Measurements from ENCODE around the gene ECI1.

The ECI1 gene
- total RNA-seq = 12.8 to 13.6 reads per million in 2 donors

- peak; percentile 57 to 84 (median 67) for DNase-seq
These were observed at the start of gene ECI1 for GRCh38 chr16:2251296-2252111. Gene ECI1, minus strand, starts transcription at chr16:2251587. Its CDS starts 21 bp downstream, at chr16:2251566.

GRCh38 chr16:2299915-2300192 is 48.5 kb upstream of the ECI1 start:
- no peak for DNase-seq

DNA sequence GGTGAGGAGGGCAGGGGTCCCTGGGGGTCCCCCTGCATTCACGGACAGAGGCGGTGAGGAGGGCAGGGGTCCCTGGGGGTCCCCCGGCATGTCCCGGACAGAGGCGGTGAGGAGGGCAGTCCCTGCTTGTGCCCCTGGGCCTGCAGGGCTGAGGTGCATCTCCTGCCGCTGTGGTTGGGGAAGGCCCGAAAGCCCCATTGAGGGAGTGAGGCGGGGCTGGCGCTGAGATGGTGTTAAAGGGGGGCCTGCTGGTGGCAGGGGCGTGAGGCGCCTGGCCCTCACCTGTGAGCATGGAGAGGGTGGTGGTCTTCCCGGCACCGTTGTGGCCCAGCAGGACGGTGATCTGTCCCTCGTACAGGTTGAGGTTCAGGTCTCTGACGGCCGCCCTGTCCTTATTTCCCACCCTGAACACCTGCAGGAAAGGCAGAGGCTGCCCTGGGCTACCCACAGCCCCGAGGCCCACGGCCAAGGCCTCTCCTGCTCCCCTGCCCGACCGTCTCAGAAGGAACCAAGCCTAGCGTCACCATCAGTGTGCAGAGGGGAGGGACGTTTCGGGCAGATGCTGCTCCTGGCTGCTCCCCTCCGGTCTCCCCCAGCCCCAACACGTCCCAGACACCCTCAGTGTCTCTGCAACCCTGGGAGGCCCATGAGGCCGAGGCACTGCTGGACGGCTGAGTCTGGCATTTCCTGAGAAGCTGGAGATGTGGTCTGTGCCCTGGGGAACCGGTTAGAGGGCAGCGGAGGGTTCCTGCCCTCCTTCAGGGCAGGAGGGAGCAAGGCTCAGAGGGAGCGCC is 47.9 kb upstream of the ECI1 start:
- DNase-seq = no peak

DNA sequence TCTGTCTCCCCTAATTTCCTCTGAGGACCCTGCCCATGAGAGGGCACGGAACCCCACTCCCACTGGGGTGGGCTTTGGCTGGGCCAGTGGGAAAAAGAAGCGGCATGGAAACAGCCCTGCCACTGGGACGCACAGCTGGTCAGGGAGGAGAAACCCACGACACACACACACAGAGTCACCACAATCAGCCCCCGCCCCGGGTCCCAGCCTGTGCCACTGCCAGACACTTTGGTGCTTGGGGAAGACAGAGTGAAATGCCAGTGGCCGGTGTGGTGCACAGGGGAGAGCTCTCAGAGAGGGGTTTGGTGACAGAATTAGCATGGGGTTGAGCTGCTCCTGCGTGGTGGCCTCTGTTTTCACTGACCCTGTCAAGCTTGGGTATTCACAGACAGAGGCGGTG is 47.2 kb upstream of the ECI1 start:
- no peak for DNase-seq

GRCh38 chr16:2297506-2297860 is 46.1 kb upstream of the ECI1 start:
- DNase-seq = no peak

DNA sequence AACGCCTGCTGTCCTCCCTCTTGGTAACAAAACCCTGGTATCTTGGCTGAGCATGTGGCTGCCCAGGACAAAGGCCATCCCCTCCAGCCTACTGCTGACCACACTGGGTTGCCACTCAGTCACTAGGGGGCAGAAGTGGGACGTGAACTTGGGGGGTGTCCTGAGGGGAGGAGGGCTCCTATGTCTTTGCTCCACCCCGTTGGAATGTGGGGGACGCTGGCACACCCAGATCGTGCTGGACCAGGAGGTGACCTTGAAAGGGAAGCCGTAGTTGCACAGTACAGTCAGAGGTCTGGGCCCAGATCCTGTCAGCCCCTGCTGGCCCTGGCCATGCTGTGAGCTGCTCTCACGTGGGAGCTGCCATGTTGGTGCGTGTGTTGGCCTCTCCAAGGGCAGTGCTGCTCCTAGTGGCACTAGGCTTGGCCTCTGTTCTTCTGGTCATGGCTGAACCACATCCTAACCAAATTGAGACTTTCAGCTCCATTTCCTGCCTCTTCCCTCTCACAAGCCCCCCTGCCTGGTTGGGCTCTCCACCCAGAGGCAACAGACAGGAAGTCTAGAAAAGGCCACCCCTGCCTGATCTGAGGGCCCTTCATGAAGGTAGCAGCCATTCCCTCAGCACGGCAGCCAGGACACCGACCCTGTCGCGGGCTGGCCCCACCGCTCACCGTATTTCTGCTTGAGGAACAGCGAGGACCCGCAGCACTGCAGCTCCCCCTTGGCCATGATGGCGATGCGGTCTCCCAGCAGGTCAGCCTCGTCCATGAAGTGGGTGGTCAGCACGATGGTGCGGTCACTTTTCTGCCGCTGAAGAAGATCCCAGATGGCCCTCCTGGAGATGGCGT is 45.5 kb upstream of the ECI1 start:
- peak in 1 of 5 experiments; percentile 18 for DNase-seq

GRCh38 chr16:2295056-2295798 is 43.8 kb upstream of the ECI1 start:
- DNase-seq = no peak

DNA sequence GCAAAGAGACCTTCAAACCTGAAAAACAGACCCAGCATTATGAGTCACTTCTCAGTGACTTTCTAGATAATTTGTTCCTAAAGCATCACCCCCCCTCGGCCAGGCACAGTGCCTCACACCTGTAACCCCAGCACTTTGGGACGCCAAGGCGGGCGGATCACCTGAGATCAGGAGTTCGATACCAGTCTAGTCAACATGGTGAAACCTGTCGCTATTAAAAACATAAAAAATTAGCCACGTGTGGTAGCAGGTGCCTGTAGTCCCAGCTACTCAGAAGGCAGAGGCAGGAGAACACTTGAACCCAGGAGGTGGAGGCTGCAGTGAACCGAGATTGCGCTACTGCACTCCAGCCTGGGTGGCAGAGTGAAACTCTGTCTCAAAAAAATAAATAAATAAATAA is 40.8 kb upstream of the ECI1 start:
- no peak for DNase-seq

GRCh38 chr16:2289282-2289681 is 37.9 kb upstream of the ECI1 start:
- DNase-seq = no peak

GRCh38 chr16:2288726-2289125 is 37.3 kb upstream of the ECI1 start:
- DNase-seq = no peak

GRCh38 chr16:2287916-2288547 is 36.6 kb upstream of the ECI1 start:
- no peak for DNase-seq

DNA sequence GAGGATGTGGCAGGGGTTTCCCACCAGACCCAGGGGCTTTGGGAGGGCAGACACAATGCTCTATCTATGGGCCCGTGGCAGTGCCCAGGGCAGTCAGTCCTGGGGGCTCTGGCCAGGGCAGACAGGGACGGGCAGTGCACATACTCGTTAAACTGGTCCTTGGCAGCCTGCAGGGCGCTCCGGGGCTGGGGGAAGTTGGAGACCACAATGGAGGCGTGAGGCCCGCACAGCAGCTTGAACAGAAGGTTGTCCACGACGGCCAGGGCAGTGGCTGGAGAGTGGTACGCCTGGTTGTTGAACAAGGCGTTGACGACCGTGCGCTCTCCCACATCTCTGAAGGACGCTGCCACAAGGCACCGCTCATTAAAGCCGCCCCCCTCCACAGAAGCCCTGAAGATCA is 35.2 kb upstream of the ECI1 start:
- DNase-seq = no peak

GRCh38 chr16:2285731-2286191 is 34.4 kb upstream of the ECI1 start:
- no peak for DNase-seq

GRCh38 chr16:2284797-2285576 is 33.6 kb upstream of the ECI1 start:
- DNase-seq = no peak

GRCh38 chr16:2284001-2284770 is 32.8 kb upstream of the ECI1 start:
- no peak for DNase-seq

GRCh38 chr16:2282866-2283555 is 31.6 kb upstream of the ECI1 start:
- DNase-seq = no peak

- DNase-seq = no peak
These were observed 30.9 kb upstream of the ECI1 start for GRCh38 chr16:2282262-2282661.

DNA sequence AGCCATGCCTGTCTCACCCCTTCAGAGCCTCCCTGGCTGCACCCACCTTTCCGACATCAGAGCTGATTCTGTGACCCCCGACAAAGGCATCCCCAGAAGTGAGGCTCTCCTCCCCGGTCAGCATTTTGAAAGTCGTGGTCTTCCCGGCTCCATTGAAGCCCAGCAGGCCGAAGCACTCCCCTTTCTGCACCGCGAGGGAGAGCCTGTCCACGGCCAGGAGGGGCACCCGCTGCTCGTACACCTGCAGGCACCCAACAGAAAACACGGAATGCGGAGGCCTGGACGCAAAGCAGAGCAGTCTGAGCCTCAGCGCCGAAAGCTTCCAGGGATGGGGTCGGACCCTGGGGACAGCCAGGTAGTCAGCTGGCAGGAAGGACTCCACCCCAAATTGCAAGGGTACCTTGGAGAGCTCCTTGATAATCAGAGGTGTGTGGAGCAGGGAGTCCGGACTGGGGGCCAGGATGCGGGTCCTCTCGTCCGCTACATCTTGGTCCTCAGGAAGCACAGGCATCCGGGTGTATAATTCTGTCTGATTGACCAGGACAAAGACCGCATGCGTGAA is 29.7 kb upstream of the ECI1 start:
- no peak for DNase-seq

- DNase-seq = no peak
These were observed 29.1 kb upstream of the ECI1 start for GRCh38 chr16:2280461-2280860.
